ENCODE results near the gene KCTD6.

DNA sequence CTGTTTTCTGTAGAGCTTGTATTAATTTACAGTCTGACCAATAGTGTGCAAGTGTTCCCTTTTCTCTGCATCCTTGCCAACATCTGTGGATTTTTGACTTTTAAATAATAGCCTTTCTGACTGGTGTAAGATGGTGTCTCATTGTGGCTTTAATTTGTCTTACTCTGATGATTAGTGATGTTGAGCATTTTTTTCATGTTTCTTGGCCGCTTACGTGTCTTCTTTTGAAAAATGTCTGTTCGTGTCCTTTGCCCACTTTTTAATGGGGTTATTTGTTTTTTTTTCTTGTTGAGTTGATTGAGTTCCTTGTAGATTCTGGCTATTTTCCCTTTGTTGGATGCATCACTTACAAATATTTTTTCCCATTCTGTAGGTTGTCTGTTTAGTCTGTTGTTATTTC, 52.6 kb downstream of the KCTD6 start:
- TF ChIP-seq IRF2 (CRISPR knock-in tag; IDR thresholded peaks at IDR 0.05; ENCODE audit: borderline replicate concordance, low read depth) = no peak
- TF ChIP-seq, protein P1, sequence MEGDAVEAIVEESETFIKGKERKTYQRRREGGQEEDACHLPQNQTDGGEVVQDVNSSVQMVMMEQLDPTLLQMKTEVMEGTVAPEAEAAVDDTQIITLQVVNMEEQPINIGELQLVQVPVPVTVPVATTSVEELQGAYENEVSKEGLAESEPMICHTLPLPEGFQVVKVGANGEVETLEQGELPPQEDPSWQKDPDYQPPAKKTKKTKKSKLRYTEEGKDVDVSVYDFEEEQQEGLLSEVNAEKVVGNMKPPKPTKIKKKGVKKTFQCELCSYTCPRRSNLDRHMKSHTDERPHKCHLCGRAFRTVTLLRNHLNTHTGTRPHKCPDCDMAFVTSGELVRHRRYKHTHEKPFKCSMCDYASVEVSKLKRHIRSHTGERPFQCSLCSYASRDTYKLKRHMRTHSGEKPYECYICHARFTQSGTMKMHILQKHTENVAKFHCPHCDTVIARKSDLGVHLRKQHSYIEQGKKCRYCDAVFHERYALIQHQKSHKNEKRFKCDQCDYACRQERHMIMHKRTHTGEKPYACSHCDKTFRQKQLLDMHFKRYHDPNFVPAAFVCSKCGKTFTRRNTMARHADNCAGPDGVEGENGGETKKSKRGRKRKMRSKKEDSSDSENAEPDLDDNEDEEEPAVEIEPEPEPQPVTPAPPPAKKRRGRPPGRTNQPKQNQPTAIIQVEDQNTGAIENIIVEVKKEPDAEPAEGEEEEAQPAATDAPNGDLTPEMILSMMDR (IDR thresholded peaks at IDR 0.05) = no peak
- no peak for TF ChIP-seq RELA (CRISPR knock-in tag; IDR thresholded peaks at IDR 0.05; ENCODE audit: borderline replicate concordance)
- TF ChIP-seq, protein P2, sequence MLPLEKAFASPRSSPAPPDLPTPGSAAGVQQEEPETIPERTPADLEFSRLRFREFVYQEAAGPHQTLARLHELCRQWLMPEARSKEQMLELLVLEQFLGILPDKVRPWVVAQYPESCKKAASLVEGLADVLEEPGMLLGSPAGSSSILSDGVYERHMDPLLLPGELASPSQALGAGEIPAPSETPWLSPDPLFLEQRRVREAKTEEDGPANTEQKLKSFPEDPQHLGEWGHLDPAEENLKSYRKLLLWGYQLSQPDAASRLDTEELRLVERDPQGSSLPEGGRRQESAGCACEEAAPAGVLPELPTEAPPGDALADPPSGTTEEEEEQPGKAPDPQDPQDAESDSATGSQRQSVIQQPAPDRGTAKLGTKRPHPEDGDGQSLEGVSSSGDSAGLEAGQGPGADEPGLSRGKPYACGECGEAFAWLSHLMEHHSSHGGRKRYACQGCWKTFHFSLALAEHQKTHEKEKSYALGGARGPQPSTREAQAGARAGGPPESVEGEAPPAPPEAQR (CRISPR knock-in tag; IDR thresholded peaks at IDR 0.05) = no peak
- TF ChIP-seq MAX (CRISPR knock-in tag; IDR thresholded peaks at IDR 0.05) = no peak
- no peak for TF ChIP-seq NFYB (CRISPR knock-in tag; conservative IDR thresholded peaks at IDR 0.05; ENCODE audit: low read depth)
- TF ChIP-seq ETV6 (CRISPR knock-in tag; IDR thresholded peaks at IDR 0.05) = no peak
- no peak for TF ChIP-seq FOXJ3 (CRISPR knock-in tag; IDR thresholded peaks at IDR 0.05; ENCODE audit: borderline replicate concordance)
- no peak for TF ChIP-seq ZNF232 (CRISPR knock-in tag; IDR thresholded peaks at IDR 0.05)
- no peak for TF ChIP-seq ZBTB43 (CRISPR knock-in tag; IDR thresholded peaks at IDR 0.05)
- TF ChIP-seq, protein P3, sequence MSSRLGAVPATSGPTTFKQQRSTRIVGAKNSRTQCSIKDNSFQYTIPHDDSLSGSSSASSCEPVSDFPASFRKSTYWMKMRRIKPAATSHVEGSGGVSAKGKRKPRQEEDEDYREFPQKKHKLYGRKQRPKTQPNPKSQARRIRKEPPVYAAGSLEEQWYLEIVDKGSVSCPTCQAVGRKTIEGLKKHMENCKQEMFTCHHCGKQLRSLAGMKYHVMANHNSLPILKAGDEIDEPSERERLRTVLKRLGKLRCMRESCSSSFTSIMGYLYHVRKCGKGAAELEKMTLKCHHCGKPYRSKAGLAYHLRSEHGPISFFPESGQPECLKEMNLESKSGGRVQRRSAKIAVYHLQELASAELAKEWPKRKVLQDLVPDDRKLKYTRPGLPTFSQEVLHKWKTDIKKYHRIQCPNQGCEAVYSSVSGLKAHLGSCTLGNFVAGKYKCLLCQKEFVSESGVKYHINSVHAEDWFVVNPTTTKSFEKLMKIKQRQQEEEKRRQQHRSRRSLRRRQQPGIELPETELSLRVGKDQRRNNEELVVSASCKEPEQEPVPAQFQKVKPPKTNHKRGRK (CRISPR knock-in tag; IDR thresholded peaks at IDR 0.05; ENCODE audit: borderline replicate concordance) = no peak
- TF ChIP-seq, protein P4, sequence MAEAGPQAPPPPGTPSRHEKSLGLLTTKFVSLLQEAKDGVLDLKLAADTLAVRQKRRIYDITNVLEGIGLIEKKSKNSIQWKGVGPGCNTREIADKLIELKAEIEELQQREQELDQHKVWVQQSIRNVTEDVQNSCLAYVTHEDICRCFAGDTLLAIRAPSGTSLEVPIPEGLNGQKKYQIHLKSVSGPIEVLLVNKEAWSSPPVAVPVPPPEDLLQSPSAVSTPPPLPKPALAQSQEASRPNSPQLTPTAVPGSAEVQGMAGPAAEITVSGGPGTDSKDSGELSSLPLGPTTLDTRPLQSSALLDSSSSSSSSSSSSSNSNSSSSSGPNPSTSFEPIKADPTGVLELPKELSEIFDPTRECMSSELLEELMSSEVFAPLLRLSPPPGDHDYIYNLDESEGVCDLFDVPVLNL (CRISPR knock-in tag; IDR thresholded peaks at IDR 0.05; ENCODE audit: borderline replicate concordance, low read depth) = no peak
- TF ChIP-seq, protein P5, sequence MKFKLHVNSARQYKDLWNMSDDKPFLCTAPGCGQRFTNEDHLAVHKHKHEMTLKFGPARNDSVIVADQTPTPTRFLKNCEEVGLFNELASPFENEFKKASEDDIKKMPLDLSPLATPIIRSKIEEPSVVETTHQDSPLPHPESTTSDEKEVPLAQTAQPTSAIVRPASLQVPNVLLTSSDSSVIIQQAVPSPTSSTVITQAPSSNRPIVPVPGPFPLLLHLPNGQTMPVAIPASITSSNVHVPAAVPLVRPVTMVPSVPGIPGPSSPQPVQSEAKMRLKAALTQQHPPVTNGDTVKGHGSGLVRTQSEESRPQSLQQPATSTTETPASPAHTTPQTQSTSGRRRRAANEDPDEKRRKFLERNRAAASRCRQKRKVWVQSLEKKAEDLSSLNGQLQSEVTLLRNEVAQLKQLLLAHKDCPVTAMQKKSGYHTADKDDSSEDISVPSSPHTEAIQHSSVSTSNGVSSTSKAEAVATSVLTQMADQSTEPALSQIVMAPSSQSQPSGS (CRISPR knock-in tag; IDR thresholded peaks at IDR 0.05; ENCODE audit: borderline replicate concordance, low read depth) = no peak
